ENCODE data around the gene NEGR1.

The NEGR1 gene

GRCh38 chr1:72056516-72056915 is 225.8 kb downstream of the NEGR1 start:
- TF ChIP-seq, protein P1, sequence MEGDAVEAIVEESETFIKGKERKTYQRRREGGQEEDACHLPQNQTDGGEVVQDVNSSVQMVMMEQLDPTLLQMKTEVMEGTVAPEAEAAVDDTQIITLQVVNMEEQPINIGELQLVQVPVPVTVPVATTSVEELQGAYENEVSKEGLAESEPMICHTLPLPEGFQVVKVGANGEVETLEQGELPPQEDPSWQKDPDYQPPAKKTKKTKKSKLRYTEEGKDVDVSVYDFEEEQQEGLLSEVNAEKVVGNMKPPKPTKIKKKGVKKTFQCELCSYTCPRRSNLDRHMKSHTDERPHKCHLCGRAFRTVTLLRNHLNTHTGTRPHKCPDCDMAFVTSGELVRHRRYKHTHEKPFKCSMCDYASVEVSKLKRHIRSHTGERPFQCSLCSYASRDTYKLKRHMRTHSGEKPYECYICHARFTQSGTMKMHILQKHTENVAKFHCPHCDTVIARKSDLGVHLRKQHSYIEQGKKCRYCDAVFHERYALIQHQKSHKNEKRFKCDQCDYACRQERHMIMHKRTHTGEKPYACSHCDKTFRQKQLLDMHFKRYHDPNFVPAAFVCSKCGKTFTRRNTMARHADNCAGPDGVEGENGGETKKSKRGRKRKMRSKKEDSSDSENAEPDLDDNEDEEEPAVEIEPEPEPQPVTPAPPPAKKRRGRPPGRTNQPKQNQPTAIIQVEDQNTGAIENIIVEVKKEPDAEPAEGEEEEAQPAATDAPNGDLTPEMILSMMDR (IDR thresholded peaks at IDR 0.05; ENCODE audit: low read depth, low read length, missing control alignments) = no peak
- in situ Hi-C loops (cut with HindIII; ENCODE audit: low sequenced_read_pairs) = no loop called here
- DNase-seq (ENCODE audit: low read depth) = no peak
- no peak overlapping the region for H3K4me3 ChIP-seq (ENCODE audit: low read depth, low read length)

GRCh38 chr1:72051538-72051937 is 230.8 kb downstream of the NEGR1 start:
- TF ChIP-seq, protein P1 (IDR thresholded peaks at IDR 0.05; ENCODE audit: low read depth, low read length, missing control alignments) = no peak
- in situ Hi-C loops (cut with HindIII; ENCODE audit: low sequenced_read_pairs) = no loop called here
- H3K4me3 ChIP-seq (ENCODE audit: low read depth, low read length) = no peak overlapping the region
- no peak for DNase-seq (ENCODE audit: low read depth)

DNA sequence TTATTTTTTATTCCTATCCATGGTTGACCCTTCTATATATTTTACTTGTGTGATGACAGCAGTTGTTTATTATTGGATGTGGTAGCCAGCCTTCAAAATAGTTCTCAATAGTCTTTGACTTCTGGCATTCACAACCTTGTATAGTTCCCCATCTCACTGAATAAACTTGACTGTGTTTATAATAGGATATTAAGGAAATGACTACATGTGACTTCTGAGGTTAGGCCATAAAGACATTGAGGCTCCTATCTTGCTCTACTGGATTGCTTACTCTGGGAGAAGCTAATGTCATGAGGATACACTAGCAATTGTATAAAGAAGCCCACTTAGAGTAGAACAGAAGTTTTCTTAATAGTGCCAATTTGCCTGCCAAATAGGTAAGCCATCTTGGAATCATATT is 231.8 kb downstream of the NEGR1 start:
- TF ChIP-seq, protein P1 (IDR thresholded peaks at IDR 0.05; ENCODE audit: low read depth, low read length, missing control alignments) = no peak
- DNase-seq (ENCODE audit: low read depth) = no peak
- in situ Hi-C loops (cut with HindIII; ENCODE audit: low sequenced_read_pairs) = no loop called here
- H3K4me3 ChIP-seq (ENCODE audit: low read depth, low read length) = no peak overlapping the region

DNA sequence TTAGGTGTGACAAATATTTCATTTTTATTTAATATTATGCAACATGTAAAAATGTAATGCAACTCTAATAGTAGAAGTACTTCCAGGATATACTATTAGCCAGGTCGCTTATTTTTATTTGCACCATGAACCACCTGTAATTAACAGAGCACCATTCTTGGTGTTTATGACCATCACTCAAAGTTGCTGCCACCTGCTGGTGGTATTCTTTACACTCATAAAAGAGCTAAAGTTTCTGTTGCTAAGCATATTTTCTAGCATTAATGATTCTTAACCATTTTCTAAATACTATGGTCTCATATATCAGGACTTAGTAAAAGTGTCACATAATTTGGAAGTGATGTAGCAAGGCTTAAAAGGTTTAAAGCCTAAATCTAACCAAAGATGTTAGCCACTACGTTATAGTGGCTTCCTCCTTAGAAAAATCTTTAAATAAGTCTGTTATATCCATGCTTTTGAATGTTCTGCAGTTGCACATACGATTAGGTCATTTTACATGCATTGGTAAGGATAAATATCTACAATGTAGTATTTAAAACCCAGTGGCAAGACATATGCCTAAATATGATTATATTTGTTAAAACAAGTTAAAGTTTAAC is 244.5 kb downstream of the NEGR1 start:
- no peak overlapping the region for H3K4me3 ChIP-seq (ENCODE audit: low read depth, low read length)
- in situ Hi-C loops (cut with HindIII; ENCODE audit: low sequenced_read_pairs) = loop anchor here (25.0 kb wide), 1 partner anchor 451 kb away; no protein-coding TSS in a partner anchor
- TF ChIP-seq, protein P1 (IDR thresholded peaks at IDR 0.05; ENCODE audit: low read depth, low read length, missing control alignments) = peak; percentile 64
- peak; percentile 41 for DNase-seq (ENCODE audit: low read depth)

DNA sequence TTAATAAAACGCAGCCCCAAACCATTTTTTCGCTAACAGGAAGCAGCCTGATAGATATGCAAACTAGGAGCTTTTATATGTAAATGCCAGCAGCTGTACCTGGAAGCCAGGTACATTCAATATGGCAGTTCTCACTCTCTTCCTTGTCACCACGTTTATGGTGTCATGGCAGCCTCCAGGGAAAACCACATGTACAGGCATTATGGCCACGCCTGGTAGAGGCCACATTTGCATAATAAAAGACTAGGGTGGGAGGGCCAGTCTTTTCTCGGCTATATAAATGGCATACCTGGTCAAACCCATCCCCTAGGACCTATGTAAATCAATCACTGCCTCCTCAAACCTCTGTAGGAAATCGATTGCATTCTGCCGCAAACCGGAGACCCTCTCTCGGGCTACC is 247.5 kb downstream of the NEGR1 start:
- in situ Hi-C loops (cut with HindIII; ENCODE audit: low sequenced_read_pairs) = loop anchor here (25.0 kb wide), 1 partner anchor 448 kb away; no protein-coding TSS in a partner anchor
- no peak overlapping the region for H3K4me3 ChIP-seq (ENCODE audit: low read depth, low read length)
- TF ChIP-seq, protein P1 (IDR thresholded peaks at IDR 0.05; ENCODE audit: low read depth, low read length, missing control alignments) = no peak
- DNase-seq (ENCODE audit: low read depth) = no peak

DNA sequence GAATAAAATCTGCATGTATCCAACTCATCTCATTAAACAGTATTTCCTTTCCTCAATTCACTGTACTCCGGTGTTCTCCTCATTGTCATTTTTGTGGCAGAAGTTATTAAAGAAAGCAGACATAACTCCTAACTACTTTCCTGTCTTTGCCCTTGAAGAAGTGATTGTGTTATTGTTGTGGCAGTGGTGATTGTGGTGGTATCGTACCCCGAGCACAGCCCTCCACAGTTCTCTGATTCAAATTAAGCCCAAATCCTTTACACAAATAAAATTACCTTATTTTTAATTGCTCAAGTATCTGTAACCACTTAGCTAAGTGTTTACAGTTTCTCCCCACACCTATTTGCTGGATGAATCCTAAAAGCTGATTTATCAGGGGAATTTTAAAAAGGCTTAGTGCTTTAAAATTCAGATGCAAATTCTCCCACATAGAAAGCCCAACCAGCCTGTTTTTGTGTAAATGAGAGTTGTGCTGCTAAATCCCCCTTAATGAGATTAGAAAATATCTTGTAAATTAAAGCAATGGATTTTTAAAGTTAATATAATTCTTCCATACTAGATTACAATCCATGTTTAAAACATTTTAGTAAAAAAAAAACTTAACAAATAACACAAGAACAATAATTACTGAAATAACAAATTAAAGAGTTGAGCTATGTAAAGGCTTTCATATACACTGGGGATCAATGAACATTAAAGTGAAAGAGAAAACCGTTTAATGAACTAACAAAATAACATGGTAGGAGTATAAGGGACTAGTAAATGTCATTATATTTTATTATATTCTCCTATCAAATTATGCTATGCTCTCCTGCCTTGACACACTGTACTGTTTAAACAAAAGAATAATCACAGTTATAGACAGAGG is 259.0 kb downstream of the NEGR1 start:
- no peak overlapping the region for H3K4me3 ChIP-seq (ENCODE audit: low read depth, low read length)
- TF ChIP-seq, protein P1 (IDR thresholded peaks at IDR 0.05; ENCODE audit: low read depth, low read length, missing control alignments) = no peak
- no peak for DNase-seq (ENCODE audit: low read depth)
- in situ Hi-C loops (cut with HindIII; ENCODE audit: low sequenced_read_pairs) = no loop called here
